ENCODE results near the gene FAAH.
A peak's percentile ranks its signal among the peaks of the same experiment; 100 is the strongest.

FAAH gene

GRCh38 chr1:46396441-46397398 lies 2.6 kb downstream of the FAAH start:
- TF ChIP-seq CTCF (IDR thresholded peaks at IDR 0.05; ENCODE audit: low read depth, low read length): no peak
- Histone ChIP-seq H3K36me3 (no peaks in the 10 kb centered on the region), H3K9me3 (ENCODE audit: severe bottlenecking) (peaks cover 18% of the 10 kb centered on the region), H3K27ac (no peak overlapping the region), H3K27me3 (ENCODE audit: insufficient read depth, low read depth, severe bottlenecking) (no peaks in the 10 kb centered on the region), H3K4me3 (ENCODE audit: low read depth, low read length) (no peak overlapping the region)
- no peak for DNase-seq

- no peak for DNase-seq
- Histone ChIP-seq H3K36me3 (no peaks in the 10 kb centered on the region; the same call in 1 of the 2 replicates), H3K4me3 (ENCODE audit: low read depth, low read length) (no peak overlapping the region), H3K27me3 (ENCODE audit: insufficient read depth, low read depth, severe bottlenecking) (no peaks in the 10 kb centered on the region), H3K9me3 (ENCODE audit: severe bottlenecking) (no peaks in the 10 kb centered on the region), H3K27ac (no peak overlapping the region)
- TF ChIP-seq CTCF (IDR thresholded peaks at IDR 0.05; ENCODE audit: low read depth, low read length): no peak
Measured at GRCh38 chr1:46399307-46399706, 5.2 kb downstream of the FAAH start.

- Histone ChIP-seq H3K36me3 (no peaks in the 10 kb centered on the region; the same call in 1 of the 2 replicates), H3K27ac (no peak overlapping the region), H3K27me3 (ENCODE audit: insufficient read depth, low read depth, severe bottlenecking) (no peaks in the 10 kb centered on the region), H3K9me3 (ENCODE audit: severe bottlenecking) (no peaks in the 10 kb centered on the region), H3K4me3 (ENCODE audit: low read depth, low read length) (no peak overlapping the region)
- DNase-seq: no peak
- TF ChIP-seq CTCF (IDR thresholded peaks at IDR 0.05; ENCODE audit: low read depth, low read length): no peak
Measured at GRCh38 chr1:46400421-46400820, 6.3 kb downstream of the FAAH start.

- H3K27me3 ChIP-seq (ENCODE audit: insufficient read depth, low read depth, severe bottlenecking): no peaks in the 10 kb centered on the region
- no peak overlapping the region for H3K27ac ChIP-seq
- no peaks in the 10 kb centered on the region for H3K9me3 ChIP-seq (ENCODE audit: severe bottlenecking)
- no peak for DNase-seq
- H3K36me3 ChIP-seq: no peaks in the 10 kb centered on the region; the same call in 1 of the 2 replicates
- H3K4me3 ChIP-seq (ENCODE audit: low read depth, low read length): no peak overlapping the region
- TF ChIP-seq CTCF (IDR thresholded peaks at IDR 0.05; ENCODE audit: low read depth, low read length): no peak
Measured at GRCh38 chr1:46401154-46401913, 7.2 kb downstream of the FAAH start.

GRCh38 chr1:46401964-46402626 lies 8.0 kb downstream of the FAAH start:
- H3K27ac ChIP-seq: no peak overlapping the region
- peak; percentile 77 for DNase-seq
- H3K27me3 ChIP-seq (ENCODE audit: insufficient read depth, low read depth, severe bottlenecking): no peaks in the 10 kb centered on the region
- no peaks in the 10 kb centered on the region; the same call in 1 of the 2 replicates for H3K36me3 ChIP-seq
- H3K9me3 ChIP-seq (ENCODE audit: severe bottlenecking): no peaks in the 10 kb centered on the region
- TF ChIP-seq CTCF (IDR thresholded peaks at IDR 0.05; ENCODE audit: low read depth, low read length): no peak
- H3K4me3 ChIP-seq (ENCODE audit: low read depth, low read length): no peak overlapping the region
